ENCODE data around the gene PAK6.

Gene PAK6

DNA sequence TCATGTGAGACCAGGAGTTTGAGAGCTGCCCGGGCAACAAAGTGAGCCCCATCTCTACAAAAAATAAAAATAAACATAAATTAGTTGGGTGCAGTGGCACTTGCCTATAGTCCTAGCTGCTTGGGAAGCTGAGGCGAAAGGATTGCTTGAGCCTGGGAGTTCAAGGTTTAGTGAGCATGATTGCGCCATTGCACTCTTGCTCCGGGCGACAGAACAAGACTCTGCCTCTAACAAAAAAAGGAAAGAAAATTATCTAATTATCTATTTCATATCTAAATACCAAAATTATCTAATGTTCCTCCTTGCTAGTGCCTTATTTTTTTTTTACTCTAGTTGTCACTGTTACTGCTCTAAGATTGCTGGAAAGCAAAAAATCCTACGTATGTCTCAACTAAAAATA, 16.7 kb upstream of the PAK6 start:
- Histone ChIP-seq H3K4me3 (ENCODE audit: insufficient read depth in 1 of 2, low read depth in 1 of 2, low read length in 2 of 2) (no peak overlapping the region), H3K27me3 (ENCODE audit: control insufficient read depth in 1 of 2, insufficient read depth in 1 of 2, low read length in 2 of 2) (no peaks in the 10 kb centered on the region), H3K14ac (ENCODE audit: low read length in 2 of 2) (no peak overlapping the region), H2AFZ (ENCODE audit: low read depth, low read length) (no peak overlapping the region), H3K9me3 (ENCODE audit: control insufficient read depth, low read length) (no peaks in the 10 kb centered on the region), H3K4me1 (ENCODE audit: control insufficient read depth, insufficient read depth, low read depth, low read length) (no peaks in the 10 kb centered on the region), H2BK15ac (ENCODE audit: low read depth, poor library complexity, severe bottlenecking) (no peak overlapping the region), H3K18ac (ENCODE audit: low read depth in 1 of 2, low read length in 2 of 2) (no peak overlapping the region), H2BK5ac (ENCODE audit: low read depth, low read length, poor library complexity, severe bottlenecking) (no peak overlapping the region), H3K4ac (ENCODE audit: low read depth in 1 of 2, low read length in 2 of 2) (no peak overlapping the region), H2BK12ac (ENCODE audit: low read length in 2 of 2) (no peak overlapping the region), H2BK120ac (ENCODE audit: low read depth, low read length) (no peak overlapping the region), H3K23ac (ENCODE audit: low read length in 2 of 2) (no peak overlapping the region), H3K27ac (ENCODE audit: low read length, poor library complexity, severe bottlenecking) (no peak overlapping the region), H3K79me1 (replicated peaks; ENCODE audit: low read length, poor library complexity, severe bottlenecking) (peaks cover 3% of the 10 kb centered on the region), H3K4me2 (ENCODE audit: low read length, poor library complexity, severe bottlenecking) (no peak overlapping the region), H3K36me3 (ENCODE audit: control insufficient read depth in 1 of 2, insufficient read depth in 2 of 2, low read depth in 1 of 2, low read length in 2 of 2) (no peaks in the 10 kb centered on the region), H3K9ac (ENCODE audit: low read length) (no peak overlapping the region), H4K91ac (ENCODE audit: low read length) (no peak overlapping the region), H4K8ac (ENCODE audit: low read length) (no peak overlapping the region), H2AK5ac (ENCODE audit: low read length, severe bottlenecking) (no peak overlapping the region)
- WGBS = 100% methylated on average over 1 of the region's 6 CpGs
- no peak for DNase-seq

GRCh38 chr15:40226736-40227135, 12.1 kb upstream of the PAK6 start:
- H3K4me2 ChIP-seq (ENCODE audit: low read length, poor library complexity, severe bottlenecking) = no peak overlapping the region
- H3K4me1 ChIP-seq (ENCODE audit: control insufficient read depth, insufficient read depth, low read depth, low read length) = no peaks in the 10 kb centered on the region
- H3K4me3 ChIP-seq (ENCODE audit: insufficient read depth in 1 of 2, low read depth in 1 of 2, low read length in 2 of 2) = no peak overlapping the region
- H3K9me3 ChIP-seq (ENCODE audit: control insufficient read depth, low read length) = no peaks in the 10 kb centered on the region
- H3K14ac ChIP-seq (ENCODE audit: low read length in 2 of 2) = no peak overlapping the region
- no peak overlapping the region for H2BK5ac ChIP-seq (ENCODE audit: low read depth, low read length, poor library complexity, severe bottlenecking)
- H3K18ac ChIP-seq (ENCODE audit: low read depth in 1 of 2, low read length in 2 of 2) = no peak overlapping the region
- no peak overlapping the region for H4K8ac ChIP-seq (ENCODE audit: low read length)
- H3K23ac ChIP-seq (ENCODE audit: low read length in 2 of 2) = no peak overlapping the region
- no peak overlapping the region for H2BK12ac ChIP-seq (ENCODE audit: low read length in 2 of 2)
- no peak overlapping the region for H3K9ac ChIP-seq (ENCODE audit: low read length)
- no peak overlapping the region for H2BK120ac ChIP-seq (ENCODE audit: low read depth, low read length)
- no peaks in the 10 kb centered on the region for H3K27me3 ChIP-seq (ENCODE audit: control insufficient read depth in 1 of 2, insufficient read depth in 1 of 2, low read length in 2 of 2)
- H4K91ac ChIP-seq (ENCODE audit: low read length) = no peak overlapping the region
- H2AK5ac ChIP-seq (ENCODE audit: low read length, severe bottlenecking) = no peak overlapping the region
- H2AFZ ChIP-seq (ENCODE audit: low read depth, low read length) = no peak overlapping the region
- peaks cover 1% of the 10 kb centered on the region for H3K79me1 ChIP-seq (replicated peaks; ENCODE audit: low read length, poor library complexity, severe bottlenecking)
- no peaks in the 10 kb centered on the region for H3K36me3 ChIP-seq (ENCODE audit: control insufficient read depth in 1 of 2, insufficient read depth in 2 of 2, low read depth in 1 of 2, low read length in 2 of 2)
- H3K27ac ChIP-seq (ENCODE audit: low read length, poor library complexity, severe bottlenecking) = no peak overlapping the region
- no peak overlapping the region for H3K4ac ChIP-seq (ENCODE audit: low read depth in 1 of 2, low read length in 2 of 2)
- H2BK15ac ChIP-seq (ENCODE audit: low read depth, poor library complexity, severe bottlenecking) = no peak overlapping the region
- DNase-seq = no peak

- Histone ChIP-seq H3K79me1 (replicated peaks; ENCODE audit: low read length, poor library complexity, severe bottlenecking) (peaks cover 1% of the 10 kb centered on the region), H3K9ac (ENCODE audit: low read length) (no peak overlapping the region), H3K27ac (ENCODE audit: low read length, poor library complexity, severe bottlenecking) (no peak overlapping the region), H2BK12ac (ENCODE audit: low read length in 2 of 2) (no peak overlapping the region), H2AFZ (ENCODE audit: low read depth, low read length) (no peak overlapping the region), H4K8ac (ENCODE audit: low read length) (no peak overlapping the region), H3K36me3 (ENCODE audit: control insufficient read depth in 1 of 2, insufficient read depth in 2 of 2, low read depth in 1 of 2, low read length in 2 of 2) (peaks cover 0 to 3% of the 10 kb centered on the region in 2 experiments), H2AK5ac (ENCODE audit: low read length, severe bottlenecking) (no peak overlapping the region), H3K27me3 (ENCODE audit: control insufficient read depth in 1 of 2, insufficient read depth in 1 of 2, low read length in 2 of 2) (no peaks in the 10 kb centered on the region), H3K4me1 (ENCODE audit: control insufficient read depth, insufficient read depth, low read depth, low read length) (no peaks in the 10 kb centered on the region), H3K4me3 (ENCODE audit: insufficient read depth in 1 of 2, low read depth in 1 of 2, low read length in 2 of 2) (no peak overlapping the region), H3K4ac (ENCODE audit: low read depth in 1 of 2, low read length in 2 of 2) (no peak overlapping the region), H4K91ac (ENCODE audit: low read length) (no peak overlapping the region), H3K14ac (ENCODE audit: low read length in 2 of 2) (no peak overlapping the region), H3K9me3 (ENCODE audit: control insufficient read depth, low read length) (no peaks in the 10 kb centered on the region), H3K23ac (ENCODE audit: low read length in 2 of 2) (no peak overlapping the region), H2BK15ac (ENCODE audit: low read depth, poor library complexity, severe bottlenecking) (no peak overlapping the region), H2BK5ac (ENCODE audit: low read depth, low read length, poor library complexity, severe bottlenecking) (no peak overlapping the region), H2BK120ac (ENCODE audit: low read depth, low read length) (no peak overlapping the region), H3K18ac (ENCODE audit: low read depth in 1 of 2, low read length in 2 of 2) (no peak overlapping the region), H3K4me2 (ENCODE audit: low read length, poor library complexity, severe bottlenecking) (no peak overlapping the region)
- 100% methylated on average over 4 of the region's 5 CpGs for WGBS
- no peak for DNase-seq
Observed at GRCh38 chr15:40229316-40229715, 9.5 kb upstream of the PAK6 start.

- no peaks in the 10 kb centered on the region for H3K27me3 ChIP-seq (ENCODE audit: control insufficient read depth in 1 of 2, insufficient read depth in 1 of 2, low read length in 2 of 2)
- DNase-seq = no peak
- H2AK5ac ChIP-seq (ENCODE audit: low read length, severe bottlenecking) = no peak overlapping the region
- no peaks in the 10 kb centered on the region for H3K4me1 ChIP-seq (ENCODE audit: control insufficient read depth, insufficient read depth, low read depth, low read length)
- WGBS = no CpG with 5 or more reads among the region's 1 CpG
- no peak overlapping the region for H2AFZ ChIP-seq (ENCODE audit: low read depth, low read length)
- H2BK12ac ChIP-seq (ENCODE audit: low read length in 2 of 2) = no peak overlapping the region
- H4K91ac ChIP-seq (ENCODE audit: low read length) = no peak overlapping the region
- H2BK5ac ChIP-seq (ENCODE audit: low read depth, low read length, poor library complexity, severe bottlenecking) = no peak overlapping the region
- no peak overlapping the region for H4K8ac ChIP-seq (ENCODE audit: low read length)
- H3K14ac ChIP-seq (ENCODE audit: low read length in 2 of 2) = no peak overlapping the region
- no peak overlapping the region for H3K18ac ChIP-seq (ENCODE audit: low read depth in 1 of 2, low read length in 2 of 2)
- no peak overlapping the region for H2BK120ac ChIP-seq (ENCODE audit: low read depth, low read length)
- H3K4me2 ChIP-seq (ENCODE audit: low read length, poor library complexity, severe bottlenecking) = no peak overlapping the region
- peaks cover 0 to 3% of the 10 kb centered on the region in 2 experiments for H3K36me3 ChIP-seq (ENCODE audit: control insufficient read depth in 1 of 2, insufficient read depth in 2 of 2, low read depth in 1 of 2, low read length in 2 of 2)
- peaks cover 1% of the 10 kb centered on the region for H3K79me1 ChIP-seq (replicated peaks; ENCODE audit: low read length, poor library complexity, severe bottlenecking)
- H3K9me3 ChIP-seq (ENCODE audit: control insufficient read depth, low read length) = no peaks in the 10 kb centered on the region
- no peak overlapping the region for H3K4ac ChIP-seq (ENCODE audit: low read depth in 1 of 2, low read length in 2 of 2)
- no peak overlapping the region for H2BK15ac ChIP-seq (ENCODE audit: low read depth, poor library complexity, severe bottlenecking)
- no peak overlapping the region for H3K4me3 ChIP-seq (ENCODE audit: insufficient read depth in 1 of 2, low read depth in 1 of 2, low read length in 2 of 2)
- H3K9ac ChIP-seq (ENCODE audit: low read length) = no peak overlapping the region
- H3K27ac ChIP-seq (ENCODE audit: low read length, poor library complexity, severe bottlenecking) = no peak overlapping the region
- H3K23ac ChIP-seq (ENCODE audit: low read length in 2 of 2) = no peak overlapping the region
Observed at GRCh38 chr15:40229956-40230355, 8.9 kb upstream of the PAK6 start.

All from mesenchymal stem cell (in vitro differentiated cells and primary cell).